ENCODE results near the gene COL6A2. TPM values are rescaled to one million over a fixed set of nuclear protein-coding genes. Genes with fewer than 3 reads are reported as not detected.

Gene COL6A2
- polyA plus RNA-seq, 2 of the 4 experiments (the other 2 are of a cell fraction), result 2.3 to 13.1 TPM

DNA sequence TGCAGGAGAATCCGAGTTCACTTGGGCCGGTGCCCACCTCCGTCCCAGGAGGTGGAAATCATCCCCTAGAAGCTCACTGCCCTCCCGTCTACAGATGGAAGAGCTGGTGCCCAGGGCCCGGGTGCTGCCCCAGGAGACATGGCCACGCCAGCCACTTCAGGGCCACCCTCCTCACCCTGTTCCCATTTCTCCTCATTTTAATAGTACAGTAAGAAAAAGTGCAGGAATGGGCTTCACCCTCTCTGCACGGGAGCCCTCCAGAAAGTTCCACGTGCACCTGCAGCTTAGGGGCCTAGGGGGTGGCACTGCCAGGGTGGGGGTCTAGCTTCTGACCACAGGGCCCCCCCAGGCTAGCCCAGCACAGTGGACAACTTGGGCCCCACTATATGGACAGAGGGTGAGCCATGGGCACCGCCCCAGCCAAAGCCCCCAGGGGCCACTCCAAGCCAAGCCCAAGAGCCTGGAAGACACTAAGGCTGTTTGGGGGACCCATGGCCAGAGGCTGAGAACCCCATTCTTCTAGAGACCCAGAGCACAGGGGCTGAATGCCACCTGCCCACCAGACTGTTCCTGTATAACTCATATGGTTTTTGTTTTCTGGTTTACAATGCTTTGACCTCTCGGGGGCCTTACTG lies 60.9 kb downstream of the COL6A2 start:
- ChIA-PET POLR2A (interaction anchor here (0.7 kb wide), 1 partner anchor 15 kb away, joined by 3 read pairs; no protein-coding TSS in a partner anchor), CTCF (interaction anchor here (1.0 to 1.9 kb wide), 4 partner anchors 9 to 188 kb away, joined by 3 to 9 read pairs (median 8); no protein-coding TSS in a partner anchor)
- Histone ChIP-seq H3K27ac (no peak overlapping the region), H3K4me1 (0 out of 3 replicates have a peak, but pooled peaks cover 4% of the 10 kb centered on the region), H3K9me3 (no peaks in the 10 kb centered on the region), H3K4me3 (no peak overlapping the region), H3K4me2 (no peak overlapping the region)
- DNase-seq (ENCODE audit: low read depth in 1 of 2, low spot score in 1 of 2) (no peak), ATAC-seq (no peak), FAIRE-seq (no peak)
- TF ChIP-seq NR3C1 (IDR thresholded peaks at IDR 0.05) (no peak), EHF (CRISPR knock-in tag; IDR thresholded peaks at IDR 0.05) (no peak), CBX2 (IDR thresholded peaks at IDR 0.05; ENCODE audit: borderline replicate concordance, low read depth) (no peak), RNF2 (IDR thresholded peaks at IDR 0.05; ENCODE audit: borderline replicate concordance, low read depth) (no peak), EP300 (IDR thresholded peaks at IDR 0.05) (no peak), HEYL (CRISPR knock-in tag; IDR thresholded peaks at IDR 0.05) (no peak), POLR2AphosphoS2 (conservative IDR thresholded peaks at IDR 0.05; ENCODE audit: low read length) (no peak)
- TF ChIP-seq, protein P1, sequence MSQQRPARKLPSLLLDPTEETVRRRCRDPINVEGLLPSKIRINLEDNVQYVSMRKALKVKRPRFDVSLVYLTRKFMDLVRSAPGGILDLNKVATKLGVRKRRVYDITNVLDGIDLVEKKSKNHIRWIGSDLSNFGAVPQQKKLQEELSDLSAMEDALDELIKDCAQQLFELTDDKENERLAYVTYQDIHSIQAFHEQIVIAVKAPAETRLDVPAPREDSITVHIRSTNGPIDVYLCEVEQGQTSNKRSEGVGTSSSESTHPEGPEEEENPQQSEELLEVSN (IDR thresholded peaks at IDR 0.05; ENCODE audit: borderline replicate concordance, low read depth), result no peak
- TF ChIP-seq, protein P2, sequence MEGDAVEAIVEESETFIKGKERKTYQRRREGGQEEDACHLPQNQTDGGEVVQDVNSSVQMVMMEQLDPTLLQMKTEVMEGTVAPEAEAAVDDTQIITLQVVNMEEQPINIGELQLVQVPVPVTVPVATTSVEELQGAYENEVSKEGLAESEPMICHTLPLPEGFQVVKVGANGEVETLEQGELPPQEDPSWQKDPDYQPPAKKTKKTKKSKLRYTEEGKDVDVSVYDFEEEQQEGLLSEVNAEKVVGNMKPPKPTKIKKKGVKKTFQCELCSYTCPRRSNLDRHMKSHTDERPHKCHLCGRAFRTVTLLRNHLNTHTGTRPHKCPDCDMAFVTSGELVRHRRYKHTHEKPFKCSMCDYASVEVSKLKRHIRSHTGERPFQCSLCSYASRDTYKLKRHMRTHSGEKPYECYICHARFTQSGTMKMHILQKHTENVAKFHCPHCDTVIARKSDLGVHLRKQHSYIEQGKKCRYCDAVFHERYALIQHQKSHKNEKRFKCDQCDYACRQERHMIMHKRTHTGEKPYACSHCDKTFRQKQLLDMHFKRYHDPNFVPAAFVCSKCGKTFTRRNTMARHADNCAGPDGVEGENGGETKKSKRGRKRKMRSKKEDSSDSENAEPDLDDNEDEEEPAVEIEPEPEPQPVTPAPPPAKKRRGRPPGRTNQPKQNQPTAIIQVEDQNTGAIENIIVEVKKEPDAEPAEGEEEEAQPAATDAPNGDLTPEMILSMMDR (IDR thresholded peaks at IDR 0.05), result no peak
- TF ChIP-seq, protein P3, sequence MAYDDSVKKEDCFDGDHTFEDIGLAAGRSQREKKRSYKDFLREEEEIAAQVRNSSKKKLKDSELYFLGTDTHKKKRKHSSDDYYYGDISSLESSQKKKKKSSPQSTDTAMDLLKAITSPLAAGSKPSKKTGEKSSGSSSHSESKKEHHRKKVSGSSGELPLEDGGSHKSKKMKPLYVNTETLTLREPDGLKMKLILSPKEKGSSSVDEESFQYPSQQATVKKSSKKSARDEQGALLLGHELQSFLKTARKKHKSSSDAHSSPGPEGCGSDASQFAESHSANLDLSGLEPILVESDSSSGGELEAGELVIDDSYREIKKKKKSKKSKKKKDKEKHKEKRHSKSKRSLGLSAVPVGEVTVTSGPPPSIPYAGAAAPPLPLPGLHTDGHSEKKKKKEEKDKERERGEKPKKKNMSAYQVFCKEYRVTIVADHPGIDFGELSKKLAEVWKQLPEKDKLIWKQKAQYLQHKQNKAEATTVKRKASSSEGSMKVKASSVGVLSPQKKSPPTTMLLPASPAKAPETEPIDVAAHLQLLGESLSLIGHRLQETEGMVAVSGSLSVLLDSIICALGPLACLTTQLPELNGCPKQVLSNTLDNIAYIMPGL (CRISPR knock-in tag; IDR thresholded peaks at IDR 0.05; ENCODE audit: borderline replicate concordance), result no peak
- WGBS (ENCODE audit: missing lambda C conversion rate), result 81% methylated on average over 10 of the region's 10 CpGs

DNA sequence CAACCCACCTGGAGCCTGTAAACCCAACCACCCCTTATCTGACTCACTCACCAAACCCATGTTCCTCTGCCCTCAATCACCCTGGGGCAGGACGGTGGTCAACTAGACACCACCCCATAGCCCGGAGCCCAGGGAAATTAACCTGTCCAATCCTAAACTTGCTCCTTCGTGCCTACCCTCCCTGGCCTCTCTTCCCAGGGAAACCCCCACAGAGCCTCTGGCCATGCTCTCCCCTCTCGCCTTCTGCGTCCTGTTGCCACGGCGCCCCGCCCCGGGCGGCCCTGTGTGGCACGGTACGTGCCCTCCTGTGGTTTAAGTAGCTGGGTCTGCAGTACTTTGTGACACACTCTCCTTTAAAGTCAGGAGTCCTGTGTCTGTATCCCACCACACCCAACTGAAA lies 61.5 kb downstream of the COL6A2 start:
- Histone ChIP-seq H3K4me3 (no peak overlapping the region), H3K4me1 (0 out of 3 replicates have a peak, but pooled peaks cover 4% of the 10 kb centered on the region), H3K9me3 (no peaks in the 10 kb centered on the region), H3K4me2 (no peak overlapping the region), H3K27ac (no peak overlapping the region)
- ChIA-PET CTCF (interaction anchor here (1.0 to 1.9 kb wide), 6 partner anchors 10 to 189 kb away, joined by 3 to 9 read pairs (median 5); no protein-coding TSS in a partner anchor), POLR2A (interaction anchor here (0.7 kb wide), 1 partner anchor 16 kb away, joined by 3 read pairs; no protein-coding TSS in a partner anchor)
- TF ChIP-seq CBX8 (IDR thresholded peaks at IDR 0.05) (no peak), JUN (IDR thresholded peaks at IDR 0.05) (no peak), GATA3 (IDR thresholded peaks at IDR 0.05; ENCODE audit: borderline replicate concordance) (no peak), KDM1A (IDR thresholded peaks at IDR 0.05; ENCODE audit: low read depth) (no peak), MAZ (IDR thresholded peaks at IDR 0.05; ENCODE audit: borderline replicate concordance, low read depth, low read length) (no peak), MYC (IDR thresholded peaks at IDR 0.05; ENCODE audit: borderline replicate concordance, low read length) (no peak), HOXB13 (CRISPR knock-in tag; IDR thresholded peaks at IDR 0.05; ENCODE audit: low read depth) (no peak), SREBF2 (IDR thresholded peaks at IDR 0.05) (no peak), CHD4 (IDR thresholded peaks at IDR 0.05; ENCODE audit: borderline replicate concordance) (no peak), FOSL2 (IDR thresholded peaks at IDR 0.05) (no peak), FOSL2 (CRISPR knock-in tag; IDR thresholded peaks at IDR 0.05) (no peak), PHF8 (IDR thresholded peaks at IDR 0.05; ENCODE audit: borderline replicate concordance, low read depth) (no peak)
- TF ChIP-seq, protein P4, sequence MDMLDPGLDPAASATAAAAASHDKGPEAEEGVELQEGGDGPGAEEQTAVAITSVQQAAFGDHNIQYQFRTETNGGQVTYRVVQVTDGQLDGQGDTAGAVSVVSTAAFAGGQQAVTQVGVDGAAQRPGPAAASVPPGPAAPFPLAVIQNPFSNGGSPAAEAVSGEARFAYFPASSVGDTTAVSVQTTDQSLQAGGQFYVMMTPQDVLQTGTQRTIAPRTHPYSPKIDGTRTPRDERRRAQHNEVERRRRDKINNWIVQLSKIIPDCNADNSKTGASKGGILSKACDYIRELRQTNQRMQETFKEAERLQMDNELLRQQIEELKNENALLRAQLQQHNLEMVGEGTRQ (IDR thresholded peaks at IDR 0.05), result no peak
- TF ChIP-seq, protein P5, sequence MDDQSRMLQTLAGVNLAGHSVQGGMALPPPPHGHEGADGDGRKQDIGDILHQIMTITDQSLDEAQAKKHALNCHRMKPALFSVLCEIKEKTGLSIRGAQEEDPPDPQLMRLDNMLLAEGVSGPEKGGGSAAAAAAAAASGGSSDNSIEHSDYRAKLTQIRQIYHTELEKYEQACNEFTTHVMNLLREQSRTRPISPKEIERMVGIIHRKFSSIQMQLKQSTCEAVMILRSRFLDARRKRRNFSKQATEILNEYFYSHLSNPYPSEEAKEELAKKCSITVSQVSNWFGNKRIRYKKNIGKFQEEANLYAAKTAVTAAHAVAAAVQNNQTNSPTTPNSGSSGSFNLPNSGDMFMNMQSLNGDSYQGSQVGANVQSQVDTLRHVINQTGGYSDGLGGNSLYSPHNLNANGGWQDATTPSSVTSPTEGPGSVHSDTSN (IDR thresholded peaks at IDR 0.05), result no peak
- TF ChIP-seq, protein P6, sequence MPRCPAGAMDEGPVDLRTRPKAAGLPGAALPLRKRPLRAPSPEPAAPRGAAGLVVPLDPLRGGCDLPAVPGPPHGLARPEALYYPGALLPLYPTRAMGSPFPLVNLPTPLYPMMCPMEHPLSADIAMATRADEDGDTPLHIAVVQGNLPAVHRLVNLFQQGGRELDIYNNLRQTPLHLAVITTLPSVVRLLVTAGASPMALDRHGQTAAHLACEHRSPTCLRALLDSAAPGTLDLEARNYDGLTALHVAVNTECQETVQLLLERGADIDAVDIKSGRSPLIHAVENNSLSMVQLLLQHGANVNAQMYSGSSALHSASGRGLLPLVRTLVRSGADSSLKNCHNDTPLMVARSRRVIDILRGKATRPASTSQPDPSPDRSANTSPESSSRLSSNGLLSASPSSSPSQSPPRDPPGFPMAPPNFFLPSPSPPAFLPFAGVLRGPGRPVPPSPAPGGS (IDR thresholded peaks at IDR 0.05), result no peak
- ATAC-seq (no peak), FAIRE-seq (no peak), DNase-seq (ENCODE audit: low read depth in 1 of 2, low spot score in 1 of 2) (no peak)
- 94% methylated on average over 11 of the region's 12 CpGs for WGBS (ENCODE audit: missing lambda C conversion rate)

Measured in A549 (cell line).